Measurements from ENCODE around the gene TLCD1.

TLCD1 gene

GRCh38 chr17:28682655-28683054, 43.4 kb downstream of the TLCD1 start:
- H3K27ac ChIP-seq, result no peak overlapping the region
- no peaks in the 10 kb centered on the region for H3K9me3 ChIP-seq (ENCODE audit: severe bottlenecking)
- DNase-seq, result no peak
- no peak overlapping the region for H3K4me3 ChIP-seq (ENCODE audit: low read depth, low read length)
- no peak for TF ChIP-seq CTCF (IDR thresholded peaks at IDR 0.05; ENCODE audit: low read depth, low read length)
- no peaks in the 10 kb centered on the region for H3K27me3 ChIP-seq (ENCODE audit: insufficient read depth, low read depth, severe bottlenecking)
- H3K36me3 ChIP-seq, result peaks cover 92% of the 10 kb centered on the region

GRCh38 chr17:28675980-28676379, 50.1 kb downstream of the TLCD1 start:
- Histone ChIP-seq H3K9me3 (ENCODE audit: severe bottlenecking) (no peaks in the 10 kb centered on the region), H3K36me3 (peaks cover 96% of the 10 kb centered on the region), H3K4me3 (ENCODE audit: low read depth, low read length) (no peak overlapping the region), H3K27ac (no peak overlapping the region), H3K27me3 (ENCODE audit: insufficient read depth, low read depth, severe bottlenecking) (no peaks in the 10 kb centered on the region)
- DNase-seq, result no peak
- peak; percentile 53 for TF ChIP-seq CTCF (IDR thresholded peaks at IDR 0.05; ENCODE audit: low read depth, low read length)

GRCh38 chr17:28675490-28675889, 50.5 kb downstream of the TLCD1 start:
- DNase-seq, result no peak
- H3K4me3 ChIP-seq (ENCODE audit: low read depth, low read length), result no peak overlapping the region
- H3K9me3 ChIP-seq (ENCODE audit: severe bottlenecking), result no peaks in the 10 kb centered on the region
- TF ChIP-seq CTCF (IDR thresholded peaks at IDR 0.05; ENCODE audit: low read depth, low read length), result no peak
- H3K27me3 ChIP-seq (ENCODE audit: insufficient read depth, low read depth, severe bottlenecking), result no peaks in the 10 kb centered on the region
- no peak overlapping the region for H3K27ac ChIP-seq
- peaks cover 94% of the 10 kb centered on the region for H3K36me3 ChIP-seq
